ENCODE data around the gene TRPC6. TPM values are rescaled to one million over a fixed set of nuclear protein-coding genes. Genes with fewer than 3 reads are reported as not detected.

TRPC6 gene
- total and polyA plus RNA-seq, 2 of the 8 experiments (the other 6 are each of a cell fraction or from before 2014, with no cell fraction given): 0.26 to 0.39 TPM

DNA sequence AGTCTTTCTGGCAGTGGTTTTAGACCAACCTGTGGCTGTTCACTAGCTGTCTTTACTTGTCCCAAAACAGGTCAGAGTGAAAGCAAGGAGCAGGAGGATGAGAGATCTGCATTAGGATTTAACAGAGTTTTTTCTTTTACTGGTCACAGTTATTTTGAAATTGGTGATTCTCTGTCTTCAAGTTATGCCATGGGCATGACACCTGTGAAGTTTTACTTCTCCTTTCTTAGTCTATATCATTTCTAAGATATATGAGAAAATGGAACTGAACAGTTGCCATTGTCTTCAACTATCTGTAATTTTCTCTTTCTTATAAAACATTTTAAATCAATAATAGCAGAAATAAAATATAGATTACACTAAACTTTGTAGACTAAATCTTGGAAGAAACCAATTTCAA lies 60.6 kb downstream of the TRPC6 start:
- Histone ChIP-seq H3K4me2 (ENCODE audit: insufficient read depth in 1 of 2, low read depth in 2 of 2, low read length in 2 of 2) (no peak overlapping the region), H3K9ac (replicated peaks in 1 of 4; ENCODE audit: extremely low read depth in 1 of 4, low read depth in 3 of 4, low read length in 3 of 4) (no peak overlapping the region), H3K18ac (ENCODE audit: extremely low read depth, low read length) (no peak overlapping the region), H2BK12ac (ENCODE audit: low read depth, low read length) (no peak overlapping the region), H3K56ac (replicated peaks; ENCODE audit: insufficient read length, low read depth, low read length) (no peak overlapping the region), H3K36me3 (ENCODE audit: control insufficient read depth in 2 of 4, insufficient read depth in 4 of 4, low read length in 3 of 4) (peaks cover 0 to 8% (median 3%) of the 10 kb centered on the region in 4 experiments; a peak in 2 of 8 replicates), H3K27me3 (replicated peaks in 1 of 4; ENCODE audit: control insufficient read depth in 3 of 4, extremely low read depth in 1 of 4, insufficient read depth in 3 of 4, low read length in 3 of 4) (no peaks in the 10 kb centered on the region), H4K91ac (replicated peaks; ENCODE audit: insufficient read length, low read length) (no peak overlapping the region), H3K4me3 (ENCODE audit: extremely low read depth in 1 of 4, insufficient read depth in 2 of 4, low read depth in 3 of 4, low read length in 4 of 4) (no peak overlapping the region), H2BK5ac (ENCODE audit: low read depth, low read length) (no peak overlapping the region; the same call in 1 of the 2 replicates), H2BK120ac (replicated peaks; ENCODE audit: low read depth, low read length) (no peak overlapping the region), H4K20me1 (replicated peaks in 1 of 2; ENCODE audit: control insufficient read depth in 1 of 2, insufficient read depth in 2 of 2, low read length in 2 of 2) (no peaks in the 10 kb centered on the region), H3K23ac (ENCODE audit: insufficient read length) (no peak overlapping the region), H2BK15ac (ENCODE audit: low read length) (no peak overlapping the region), H4K8ac (ENCODE audit: extremely low read depth, insufficient read depth, low read length) (no peak overlapping the region), H2AFZ (ENCODE audit: low read length) (no peak overlapping the region), H3K4ac (replicated peaks; ENCODE audit: insufficient read length, low read depth, low read length) (no peak overlapping the region), H3K14ac (ENCODE audit: insufficient read length) (no peak overlapping the region), H3K27ac (ENCODE audit: low read depth, low read length) (no peak overlapping the region), H3K23me2 (ENCODE audit: low read depth, low read length) (no peaks in the 10 kb centered on the region), H3K4me1 (replicated peaks in 1 of 4; ENCODE audit: control insufficient read depth in 3 of 4, insufficient read depth in 4 of 4, low read length in 3 of 4) (peaks cover 0 to 2% (median 0%) of the 10 kb centered on the region in 4 experiments; a peak in 2 of 7 replicates), H3K79me1 (ENCODE audit: low read depth, low read length) (no peaks in the 10 kb centered on the region), H3K9me3 (ENCODE audit: insufficient read depth in 2 of 2, low read depth in 1 of 2, low read length in 1 of 2) (peaks cover 17 to 21% of the 10 kb centered on the region in 2 experiments), H2BK20ac (ENCODE audit: low read length) (no peak overlapping the region), H4K5ac (ENCODE audit: insufficient read length, low read depth, low read length) (no peak overlapping the region), H3K79me2 (ENCODE audit: control insufficient read depth in 1 of 2, insufficient read depth in 2 of 2, low read length in 2 of 2) (no peaks in the 10 kb centered on the region), H2AK5ac (ENCODE audit: low read depth, low read length) (no peak overlapping the region)
- TF ChIP-seq BCL11A (IDR thresholded peaks at IDR 0.05; ENCODE audit: low read depth in 2 of 2, low read length in 2 of 2): no peak
- no peak for TF ChIP-seq YY1 (IDR thresholded peaks at IDR 0.05; ENCODE audit: low read depth, low read length)
- no peak for TF ChIP-seq BRCA1 (IDR thresholded peaks at IDR 0.05; ENCODE audit: low read depth, low read length)
- TF ChIP-seq CHD2 (IDR thresholded peaks at IDR 0.05; ENCODE audit: low read length): no peak
- no peak for TF ChIP-seq TEAD4 (IDR thresholded peaks at IDR 0.05; ENCODE audit: low read depth, low read length)
- no peak for TF ChIP-seq SIX5 (IDR thresholded peaks at IDR 0.05; ENCODE audit: low read depth, low read length)
- no peak for TF ChIP-seq CBX8 (IDR thresholded peaks at IDR 0.05; ENCODE audit: borderline replicate concordance, low read depth, low read length)
- no peak for TF ChIP-seq KDM5A (IDR thresholded peaks at IDR 0.05; ENCODE audit: low read length)
- TF ChIP-seq PHF8 (conservative IDR thresholded peaks at IDR 0.05; ENCODE audit: low read depth, low read length): no peak
- TF ChIP-seq MAFK (IDR thresholded peaks at IDR 0.05; ENCODE audit: low read depth, low read length): no peak
- TF ChIP-seq GABPA (IDR thresholded peaks at IDR 0.05; ENCODE audit: borderline replicate concordance, insufficient read depth, low read length): no peak
- no peak for TF ChIP-seq ASH2L (IDR thresholded peaks at IDR 0.05; ENCODE audit: low read length)
- no peak for TF ChIP-seq HDAC6 (IDR thresholded peaks at IDR 0.05; ENCODE audit: low read depth, low read length)
- no peak for TF ChIP-seq RXRA (IDR thresholded peaks at IDR 0.05; ENCODE audit: insufficient read depth, low read depth, low read length)
- no peak for TF ChIP-seq BACH1 (IDR thresholded peaks at IDR 0.05; ENCODE audit: low read length)
- no peak for TF ChIP-seq TBP (IDR thresholded peaks at IDR 0.05; ENCODE audit: low read depth, low read length)
- TF ChIP-seq, protein P1, sequence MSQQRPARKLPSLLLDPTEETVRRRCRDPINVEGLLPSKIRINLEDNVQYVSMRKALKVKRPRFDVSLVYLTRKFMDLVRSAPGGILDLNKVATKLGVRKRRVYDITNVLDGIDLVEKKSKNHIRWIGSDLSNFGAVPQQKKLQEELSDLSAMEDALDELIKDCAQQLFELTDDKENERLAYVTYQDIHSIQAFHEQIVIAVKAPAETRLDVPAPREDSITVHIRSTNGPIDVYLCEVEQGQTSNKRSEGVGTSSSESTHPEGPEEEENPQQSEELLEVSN (IDR thresholded peaks at IDR 0.05): no peak
- POLR2A ChIA-PET (ENCODE audit: partially characterized antibody): no interaction called here
- no peak for DNase-seq (ENCODE audit: low read depth in 1 of 2, low spot score in 2 of 2)
- no peak for FAIRE-seq
- CTCF ChIA-PET (ENCODE audit: partially characterized antibody): no interaction called here
